Transverse colon (tissue), 4 donors: ENCODE results near the gene IL12A. TPM values are rescaled to one million over a fixed set of nuclear protein-coding genes. Genes with fewer than 3 reads are reported as not detected.

Source experiments
- DNase-seq: peaks from one replicate; pipeline ENCODE4 v3.0.0-alpha.2; 2019
- H3K27ac ChIP-seq, 4 donors: fragments of 200-600 bp; sonication (generic); 2 replicates each; pipeline ENCODE4 v1.5.1; 2016 to 2018; ENCODE audit warnings: inconsistent platforms in 4 of 4
- H3K27me3 ChIP-seq: fragments of 200-600 bp; sonication (generic); 2 replicates; pipeline ENCODE4 v1.5.1; 2017; ENCODE audit warnings: inconsistent platforms
- H3K36me3 ChIP-seq, 4 donors: fragments of 200-600 bp; sonication (generic); 2 replicates each; pipeline ENCODE4 v1.5.1; 2017 to 2019; ENCODE audit warnings: inconsistent platforms in 4 of 4
- H3K4me1 ChIP-seq, 4 donors: fragments of 200-600 bp; sonication (generic); 2 replicates each; pipeline ENCODE4 v1.5.1; 2017 to 2020; ENCODE audit warnings: inconsistent platforms in 4 of 4
- H3K4me3 ChIP-seq, 4 donors: fragments of 200-600 bp; sonication (generic); 1 replicate in 1 of 4; 2 replicates in 3 of 4; pipeline versions ENCODE4 v1.5.1 to v1.6.1; 2017 to 2019; ENCODE audit warnings: inconsistent platforms in 4 of 4
- H3K9me3 ChIP-seq, 2 donors: fragments of 200-600 bp; sonication (generic); 2 replicates each; pipeline ENCODE4 v1.5.1; 2017 to 2019; ENCODE audit warnings: inconsistent platforms in 2 of 2
- EP300 ChIP-seq: sonication (generic); formaldehyde crosslinking; IDR thresholded peaks from one replicate; pipeline ENCODE4 v1.6.1; 2017; ENCODE audit warnings: antibody characterized with exemption, low read depth
- POLR2A ChIP-seq: fragments of 450-650 bp; IDR thresholded peaks from one replicate; pipeline ENCODE4 v1.6.1; 2016; ENCODE audit warnings: antibody characterized with exemption, mild to moderate bottlenecking, moderate library complexity
- POLR2AphosphoS5 ChIP-seq, 3 donors: sonication (generic); formaldehyde crosslinking; IDR thresholded peaks; one replicate each; pipeline ENCODE4 v1.6.1; 2016; ENCODE audit warnings: antibody characterized with exemption in 3 of 3
- WGBS, 2 donors: methylation state at CpG; one replicate each; pipeline ENCODE4 v1.1.5; 2018; ENCODE audit warnings: low coverage in 1 of 2; 5-methylcytosine and 5-hydroxymethylcytosine counted together
- in situ Hi-C, 4 donors: fragments of 200-750 bp; cut with MboI; loops; one replicate each; pipeline versions ENCODE4 v1.15.0 to v1.15.1; 2017; ENCODE audit warnings: low sequenced_read_pairs in 3 of 4, low pct_ligation_motif_present in 1 of 4, low pct_unique_long_range_greater_than_20kb in 1 of 4
- intact Hi-C: fragments of 100-400 bp; cut with DNase I; formaldehyde crosslinking; loops from one replicate; pipeline ENCODE4 v1.15.1; 2023; ENCODE audit warnings: low total_unique reads
- total RNA-seq, 4 donors: library from RNA; depleted of rRNA; stranded (reverse); fragments of >200 nt; gene quantifications; one replicate each; pipeline ENCODE4 v1.1.0, GENCODE V29; 2016
- TF ChIP-seq, protein P1 (sequence below), 5 experiments: fragments of 200-600 bp in 3 of 5; fragments of 450-650 bp in 2 of 5; sonication (generic) in 3 of 5; IDR thresholded peaks; 1 replicate in 2 of 5; 2 replicates in 3 of 5; pipeline ENCODE4 v1.5.1; 2016 to 2017; ENCODE audit warnings: antibody characterized with exemption in 5 of 5, inconsistent platforms in 3 of 5, mild to moderate bottlenecking in 2 of 5, moderate library complexity in 1 of 5

The IL12A gene
- total RNA-seq, 4 donors from 2014 or later: 3.4 to 6.4 TPM; not detected in 2

DNA sequence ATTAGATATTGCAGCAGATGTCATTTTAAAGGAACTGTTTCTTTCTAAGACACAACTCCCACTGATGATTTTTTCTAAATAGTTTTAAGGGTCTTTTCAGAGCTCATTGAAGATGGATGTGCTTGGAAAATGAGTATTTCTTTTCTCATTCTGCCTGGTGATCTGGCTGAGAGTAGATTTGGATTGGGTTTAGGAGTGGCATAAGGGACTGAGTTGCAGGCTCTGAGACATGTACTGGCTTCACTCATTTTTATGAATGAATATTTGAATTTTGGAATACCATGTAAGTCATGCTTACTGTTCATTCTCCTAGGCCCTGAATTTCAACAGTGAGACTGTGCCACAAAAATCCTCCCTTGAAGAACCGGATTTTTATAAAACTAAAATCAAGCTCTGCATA, 6.5 kb downstream of the IL12A start:
- in situ Hi-C loops: no loop called here
- no peak overlapping the region for H3K4me3 ChIP-seq
- H3K4me1 ChIP-seq: peaks cover under 1 to 9% (median 2%) of the 10 kb centered on the region in 4 donors
- TF ChIP-seq, protein P1, sequence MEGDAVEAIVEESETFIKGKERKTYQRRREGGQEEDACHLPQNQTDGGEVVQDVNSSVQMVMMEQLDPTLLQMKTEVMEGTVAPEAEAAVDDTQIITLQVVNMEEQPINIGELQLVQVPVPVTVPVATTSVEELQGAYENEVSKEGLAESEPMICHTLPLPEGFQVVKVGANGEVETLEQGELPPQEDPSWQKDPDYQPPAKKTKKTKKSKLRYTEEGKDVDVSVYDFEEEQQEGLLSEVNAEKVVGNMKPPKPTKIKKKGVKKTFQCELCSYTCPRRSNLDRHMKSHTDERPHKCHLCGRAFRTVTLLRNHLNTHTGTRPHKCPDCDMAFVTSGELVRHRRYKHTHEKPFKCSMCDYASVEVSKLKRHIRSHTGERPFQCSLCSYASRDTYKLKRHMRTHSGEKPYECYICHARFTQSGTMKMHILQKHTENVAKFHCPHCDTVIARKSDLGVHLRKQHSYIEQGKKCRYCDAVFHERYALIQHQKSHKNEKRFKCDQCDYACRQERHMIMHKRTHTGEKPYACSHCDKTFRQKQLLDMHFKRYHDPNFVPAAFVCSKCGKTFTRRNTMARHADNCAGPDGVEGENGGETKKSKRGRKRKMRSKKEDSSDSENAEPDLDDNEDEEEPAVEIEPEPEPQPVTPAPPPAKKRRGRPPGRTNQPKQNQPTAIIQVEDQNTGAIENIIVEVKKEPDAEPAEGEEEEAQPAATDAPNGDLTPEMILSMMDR (IDR thresholded peaks at IDR 0.05): no peak
- no peak for TF ChIP-seq POLR2A
- TF ChIP-seq POLR2AphosphoS5 (IDR thresholded peaks at IDR 0.05): no peak
- H3K9me3 ChIP-seq: no peaks in the 10 kb centered on the region
- H3K27ac ChIP-seq: no peak overlapping the region
- WGBS, 2 donors: 91% methylated on average over 1 of the region's 1 CpG; no CpG with 5 or more reads in 1 of the 2 donors
- no peaks in the 10 kb centered on the region for H3K36me3 ChIP-seq
- no peak for DNase-seq
- intact Hi-C loops: no loop called here
- H3K27me3 ChIP-seq: no peaks in the 10 kb centered on the region

DNA sequence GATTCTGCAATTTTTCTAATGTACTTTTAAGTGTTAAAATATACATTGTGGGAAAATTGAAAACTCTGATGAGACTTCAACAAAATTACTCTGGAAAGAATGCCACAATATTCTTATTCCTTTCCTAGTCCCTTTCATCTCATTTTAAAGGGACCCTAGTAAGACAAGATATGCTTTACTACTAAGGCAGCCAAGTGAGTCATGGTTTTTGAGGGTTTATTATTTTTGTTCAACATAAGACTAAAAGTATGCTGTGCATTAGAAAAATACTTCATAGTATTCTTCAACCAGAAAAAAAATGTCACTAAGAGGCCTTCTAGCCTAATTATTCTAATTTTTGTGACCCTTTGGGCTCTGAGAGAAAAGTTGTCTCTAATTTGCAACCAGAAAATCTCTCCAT, 7.4 kb downstream of the IL12A start:
- no peak overlapping the region for H3K27ac ChIP-seq
- TF ChIP-seq EP300 (no peak), POLR2A (no peak), POLR2AphosphoS5 (IDR thresholded peaks at IDR 0.05) (no peak)
- TF ChIP-seq, protein P1 (IDR thresholded peaks at IDR 0.05): no peak
- H3K9me3 ChIP-seq: no peaks in the 10 kb centered on the region
- peaks cover 0 to 4% (median 1%) of the 10 kb centered on the region in 4 donors for H3K4me1 ChIP-seq
- in situ Hi-C loops (no loop called here), intact Hi-C loops (no loop called here)
- DNase-seq: no peak
- H3K4me3 ChIP-seq: no peak overlapping the region
- H3K36me3 ChIP-seq: no peaks in the 10 kb centered on the region
- H3K27me3 ChIP-seq: no peaks in the 10 kb centered on the region

DNA sequence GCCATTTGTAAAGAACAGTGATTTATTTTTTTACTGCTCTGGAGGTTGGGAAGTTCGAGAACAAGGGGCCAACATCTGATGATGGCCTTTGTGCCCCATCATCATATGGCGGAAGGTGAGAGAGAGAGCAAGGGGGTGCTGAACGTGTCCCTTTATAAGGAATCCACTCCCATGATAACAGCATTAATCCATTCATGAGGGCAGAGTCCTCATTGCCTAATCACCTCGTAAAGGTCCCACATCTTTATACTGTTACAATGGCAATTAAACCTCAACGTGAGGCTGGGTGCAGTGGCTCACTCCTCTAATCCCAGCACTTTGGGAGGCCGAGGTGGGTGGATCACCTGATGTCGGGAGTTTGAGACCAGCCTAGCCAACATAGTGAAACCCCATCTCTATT, 8.3 kb downstream of the IL12A start:
- no peak overlapping the region for H3K4me3 ChIP-seq
- in situ Hi-C loops: no loop called here
- intact Hi-C loops: no loop called here
- no peak for DNase-seq
- H3K9me3 ChIP-seq: no peaks in the 10 kb centered on the region
- no peak overlapping the region for H3K27ac ChIP-seq
- 78 to 100% methylated on average over 2 to 7 of the region's 7 CpGs for WGBS, 2 donors
- H3K4me1 ChIP-seq: peaks cover 0 to 4% (median 1%) of the 10 kb centered on the region in 4 donors
- H3K36me3 ChIP-seq: no peaks in the 10 kb centered on the region
- H3K27me3 ChIP-seq: no peaks in the 10 kb centered on the region
- TF ChIP-seq POLR2A (no peak), EP300 (no peak), POLR2AphosphoS5 (IDR thresholded peaks at IDR 0.05) (no peak)
- TF ChIP-seq, protein P1 (IDR thresholded peaks at IDR 0.05): no peak

DNA sequence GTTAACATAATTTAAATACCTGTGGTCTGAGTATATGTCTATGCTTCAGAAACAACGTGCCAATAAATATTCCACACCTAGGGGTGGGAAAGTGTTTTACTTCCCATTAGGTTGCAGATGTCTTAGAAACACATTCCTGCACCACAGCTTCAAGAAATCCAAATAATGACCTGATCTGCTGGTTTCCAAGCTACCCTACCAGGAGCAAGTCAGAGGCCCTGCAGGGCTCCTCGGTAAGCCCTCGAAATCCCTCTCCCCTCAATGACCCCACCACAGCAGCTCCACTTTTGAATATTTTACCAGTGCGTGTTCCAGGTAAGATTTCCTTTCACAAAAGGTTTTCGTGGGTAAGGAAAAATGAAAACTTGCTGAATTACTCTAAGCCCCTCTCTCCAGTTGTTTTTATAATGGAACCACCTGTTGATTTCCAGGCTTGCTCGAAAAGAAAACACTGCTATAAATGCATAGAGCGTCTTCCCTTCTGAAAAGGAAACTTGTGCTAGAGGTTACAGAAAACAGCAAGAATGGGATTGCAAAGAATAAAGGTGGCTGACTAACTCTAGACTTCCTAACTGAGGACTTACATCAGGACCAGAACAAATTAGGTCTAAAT, 12.6 kb downstream of the IL12A start:
- intact Hi-C loops (loop anchor here (5.0 to 10.0 kb wide), 3 partner anchors 114 to 736 kb away; no protein-coding TSS in a partner anchor), in situ Hi-C loops (loop anchor here (5.0 to 25.0 kb wide), 5 partner anchors 76 to 739 kb away; no protein-coding TSS in a partner anchor)
- WGBS, 2 donors: 59 to 86% methylated on average over 3 to 7 of the region's 7 CpGs
- no peaks in the 10 kb centered on the region for H3K4me1 ChIP-seq
- no peak overlapping the region for H3K4me3 ChIP-seq
- H3K9me3 ChIP-seq: no peaks in the 10 kb centered on the region
- no peak for TF ChIP-seq EP300
- TF ChIP-seq, protein P1 (IDR thresholded peaks at IDR 0.05): no peak
- no peak for TF ChIP-seq POLR2AphosphoS5 (IDR thresholded peaks at IDR 0.05)
- no peak for TF ChIP-seq POLR2A
- no peak for DNase-seq
- H3K27ac ChIP-seq: no peak overlapping the region
- H3K36me3 ChIP-seq: no peaks in the 10 kb centered on the region
- H3K27me3 ChIP-seq: no peaks in the 10 kb centered on the region
